NCI-H1417 (cell line): ENCODE results near the gene ADAMTSL1.

ENCODE experiments used
- DNase-seq, 3 experiments: peaks; one replicate each; lab custom pipeline; 2025; lab: John Stamatoyannopoulos, UW

ADAMTSL1 gene

GRCh38 chr9:18605766-18606180 lies 131.8 kb downstream of the ADAMTSL1 start:
- peak in 1 of 3 experiments; percentile 21 for DNase-seq

GRCh38 chr9:18606281-18606680 lies 132.3 kb downstream of the ADAMTSL1 start:
- no peak for DNase-seq

GRCh38 chr9:18606846-18607245 lies 132.9 kb downstream of the ADAMTSL1 start:
- DNase-seq: peak; percentile 3 to 91 (median 54)

GRCh38 chr9:18608371-18608770 lies 134.4 kb downstream of the ADAMTSL1 start:
- no peak for DNase-seq

- peak in 1 of 3 experiments; percentile 38 for DNase-seq
Observed at GRCh38 chr9:18610956-18611355, 137.0 kb downstream of the ADAMTSL1 start.

- peak; percentile 9 to 90 (median 63) for DNase-seq
Observed at GRCh38 chr9:18611971-18612370, 138.0 kb downstream of the ADAMTSL1 start.

- no peak for DNase-seq
Observed at GRCh38 chr9:18614116-18614515, 140.2 kb downstream of the ADAMTSL1 start.

GRCh38 chr9:18614651-18615050 lies 140.7 kb downstream of the ADAMTSL1 start:
- DNase-seq: no peak

GRCh38 chr9:18616976-18617375 lies 143.0 kb downstream of the ADAMTSL1 start:
- no peak for DNase-seq

GRCh38 chr9:18617759-18618158 lies 143.8 kb downstream of the ADAMTSL1 start:
- no peak for DNase-seq

GRCh38 chr9:18618862-18619261 lies 144.9 kb downstream of the ADAMTSL1 start:
- no peak for DNase-seq

GRCh38 chr9:18622186-18622836 lies 148.4 kb downstream of the ADAMTSL1 start:
- no peak for DNase-seq

- DNase-seq: no peak
Observed at GRCh38 chr9:18623221-18624079, 149.5 kb downstream of the ADAMTSL1 start.

- peak in 1 of 3 experiments; percentile 2 for DNase-seq
Observed at GRCh38 chr9:18626046-18626698, 152.2 kb downstream of the ADAMTSL1 start.

- DNase-seq: no peak
Observed at GRCh38 chr9:18629136-18629535, 155.2 kb downstream of the ADAMTSL1 start.

GRCh38 chr9:18632632-18633403 lies 158.9 kb downstream of the ADAMTSL1 start:
- DNase-seq: no peak

GRCh38 chr9:18636781-18637180 lies 162.8 kb downstream of the ADAMTSL1 start:
- DNase-seq: no peak

- DNase-seq: no peak
Observed at GRCh38 chr9:18638371-18639249, 164.7 kb downstream of the ADAMTSL1 start.

- no peak for DNase-seq
Observed at GRCh38 chr9:18639911-18640310, 166.0 kb downstream of the ADAMTSL1 start.

- no peak for DNase-seq
Observed at GRCh38 chr9:18658804-18659705, 185.1 kb downstream of the ADAMTSL1 start.
